Measurements from ENCODE around the gene GFM2. TPM values are rescaled to one million over a fixed set of nuclear protein-coding genes. Genes with fewer than 3 reads are reported as not detected.

GFM2 gene
- total and polyA plus RNA-seq, 2 of the 13 experiments (the other 11 are each of a cell fraction or from before 2014, with no cell fraction given) = 22.0 to 41.6 TPM

DNA sequence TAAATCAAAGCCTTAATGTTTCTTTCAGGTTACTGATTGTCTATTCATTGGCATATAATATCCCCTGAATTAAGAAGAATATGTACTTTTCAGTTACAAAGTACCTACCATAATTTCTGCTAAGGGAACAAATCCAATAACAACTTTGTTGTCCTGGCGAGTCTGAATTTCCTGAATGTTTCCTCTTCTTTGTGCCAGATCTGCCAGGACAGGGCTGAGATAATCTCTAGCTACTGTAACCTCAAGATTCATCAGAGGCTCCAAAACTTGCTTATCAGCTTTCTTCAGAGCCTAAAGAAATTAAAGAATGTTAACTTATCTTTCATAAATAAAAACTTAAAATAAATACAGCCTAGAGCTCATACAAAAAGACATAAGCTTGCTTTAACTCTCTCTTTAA is 44.6 kb downstream of the GFM2 start:
- no peak for FAIRE-seq
- no peak for ATAC-seq
- Histone ChIP-seq H4K20me1 (ENCODE audit: insufficient read depth, low read length) (no peaks in the 10 kb centered on the region), H3K9me3 (ENCODE audit: low read length) (no peaks in the 10 kb centered on the region), H3K4me1 (ENCODE audit: insufficient read depth, low read length) (no peaks in the 10 kb centered on the region), H3K36me3 (replicated peaks in 1 of 2; ENCODE audit: control insufficient read depth in 1 of 2, insufficient read depth in 2 of 2, low read length in 2 of 2) (peaks cover 11 to 36% of the 10 kb centered on the region in 2 experiments), H2AFZ (ENCODE audit: low read length) (no peak overlapping the region), H3K4me2 (ENCODE audit: low read depth, low read length) (no peak overlapping the region), H3K9ac (ENCODE audit: insufficient read depth, low read depth, low read length) (no peak overlapping the region), H3K4me3 (replicated peaks in 1 of 3; ENCODE audit: insufficient read depth in 1 of 3, low read depth in 2 of 3, low read length in 3 of 3) (no peak overlapping the region), H3K79me2 (ENCODE audit: insufficient read depth, low read length) (no peaks in the 10 kb centered on the region), H3K27ac (ENCODE audit: extremely low read length, insufficient read depth, low read length) (no peak overlapping the region), H3K27me3 (ENCODE audit: control insufficient read depth in 1 of 2, insufficient read depth in 2 of 2, low read length in 2 of 2) (no peaks in the 10 kb centered on the region)
- WGBS (ENCODE audit: low lambda C conversion rate) = 100% methylated on average over 1 of the region's 1 CpG
- intact Hi-C loops (cut with micrococcal nuclease; ENCODE audit: unreplicated experiment) = no loop called here
- ChIA-PET CTCF (ENCODE audit: low intra/inter-chr PET ratio, low total read pairs) (no interaction called here), POLR2A (no interaction called here)
- TF ChIP-seq ZNF629 (CRISPR knock-in tag; conservative IDR thresholded peaks at IDR 0.05) (no peak), ZNF709 (CRISPR knock-in tag; IDR thresholded peaks at IDR 0.05) (no peak), ZBTB7B (CRISPR knock-in tag; IDR thresholded peaks at IDR 0.05) (no peak)
- TF ChIP-seq, protein P1, sequence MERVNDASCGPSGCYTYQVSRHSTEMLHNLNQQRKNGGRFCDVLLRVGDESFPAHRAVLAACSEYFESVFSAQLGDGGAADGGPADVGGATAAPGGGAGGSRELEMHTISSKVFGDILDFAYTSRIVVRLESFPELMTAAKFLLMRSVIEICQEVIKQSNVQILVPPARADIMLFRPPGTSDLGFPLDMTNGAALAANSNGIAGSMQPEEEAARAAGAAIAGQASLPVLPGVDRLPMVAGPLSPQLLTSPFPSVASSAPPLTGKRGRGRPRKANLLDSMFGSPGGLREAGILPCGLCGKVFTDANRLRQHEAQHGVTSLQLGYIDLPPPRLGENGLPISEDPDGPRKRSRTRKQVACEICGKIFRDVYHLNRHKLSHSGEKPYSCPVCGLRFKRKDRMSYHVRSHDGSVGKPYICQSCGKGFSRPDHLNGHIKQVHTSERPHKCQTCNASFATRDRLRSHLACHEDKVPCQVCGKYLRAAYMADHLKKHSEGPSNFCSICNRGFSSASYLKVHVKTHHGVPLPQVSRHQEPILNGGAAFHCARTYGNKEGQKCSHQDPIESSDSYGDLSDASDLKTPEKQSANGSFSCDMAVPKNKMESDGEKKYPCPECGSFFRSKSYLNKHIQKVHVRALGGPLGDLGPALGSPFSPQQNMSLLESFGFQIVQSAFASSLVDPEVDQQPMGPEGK (CRISPR knock-in tag; IDR thresholded peaks at IDR 0.05) = no peak
- TF ChIP-seq, protein P2, sequence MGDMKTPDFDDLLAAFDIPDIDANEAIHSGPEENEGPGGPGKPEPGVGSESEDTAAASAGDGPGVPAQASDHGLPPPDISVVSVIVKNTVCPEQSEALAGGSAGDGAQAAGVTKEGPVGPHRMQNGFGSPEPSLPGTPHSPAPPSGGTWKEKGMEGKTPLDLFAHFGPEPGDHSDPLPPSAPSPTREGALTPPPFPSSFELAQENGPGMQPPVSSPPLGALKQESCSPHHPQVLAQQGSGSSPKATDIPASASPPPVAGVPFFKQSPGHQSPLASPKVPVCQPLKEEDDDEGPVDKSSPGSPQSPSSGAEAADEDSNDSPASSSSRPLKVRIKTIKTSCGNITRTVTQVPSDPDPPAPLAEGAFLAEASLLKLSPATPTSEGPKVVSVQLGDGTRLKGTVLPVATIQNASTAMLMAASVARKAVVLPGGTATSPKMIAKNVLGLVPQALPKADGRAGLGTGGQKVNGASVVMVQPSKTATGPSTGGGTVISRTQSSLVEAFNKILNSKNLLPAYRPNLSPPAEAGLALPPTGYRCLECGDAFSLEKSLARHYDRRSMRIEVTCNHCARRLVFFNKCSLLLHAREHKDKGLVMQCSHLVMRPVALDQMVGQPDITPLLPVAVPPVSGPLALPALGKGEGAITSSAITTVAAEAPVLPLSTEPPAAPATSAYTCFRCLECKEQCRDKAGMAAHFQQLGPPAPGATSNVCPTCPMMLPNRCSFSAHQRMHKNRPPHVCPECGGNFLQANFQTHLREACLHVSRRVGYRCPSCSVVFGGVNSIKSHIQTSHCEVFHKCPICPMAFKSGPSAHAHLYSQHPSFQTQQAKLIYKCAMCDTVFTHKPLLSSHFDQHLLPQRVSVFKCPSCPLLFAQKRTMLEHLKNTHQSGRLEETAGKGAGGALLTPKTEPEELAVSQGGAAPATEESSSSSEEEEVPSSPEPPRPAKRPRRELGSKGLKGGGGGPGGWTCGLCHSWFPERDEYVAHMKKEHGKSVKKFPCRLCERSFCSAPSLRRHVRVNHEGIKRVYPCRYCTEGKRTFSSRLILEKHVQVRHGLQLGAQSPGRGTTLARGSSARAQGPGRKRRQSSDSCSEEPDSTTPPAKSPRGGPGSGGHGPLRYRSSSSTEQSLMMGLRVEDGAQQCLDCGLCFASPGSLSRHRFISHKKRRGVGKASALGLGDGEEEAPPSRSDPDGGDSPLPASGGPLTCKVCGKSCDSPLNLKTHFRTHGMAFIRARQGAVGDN (CRISPR knock-in tag; IDR thresholded peaks at IDR 0.05) = no peak
- no peak for DNase-seq (ENCODE audit: low spot score)
- no TSS peak for BruUV-seq (replicated peaks)
- in situ Hi-C loops (cut with HindIII; ENCODE audit: extremely low pct_ligation_motif_present, low pct_unique_long_range_greater_than_20kb) = no loop called here
